Activated CD8-positive, alpha-beta T cell treated with anti-CD3 and anti-CD28 coated beads for 36 hours (primary cell): Measurements from ENCODE around the gene ELP4. TPM values are rescaled to one million over a fixed set of nuclear protein-coding genes. Genes with fewer than 3 reads are reported as not detected.

ENCODE experiments used
- ATAC-seq: fragments of 200-7000 bp; cut with Tn5 transposase; one replicate; pipeline ENCODE4 v1.10.0; 2021; ENCODE audit warnings: mild to moderate bottlenecking, moderate library complexity
- CTCF ChIA-PET: fragments of 350-600 bp; sonication (Branson Sonifier 250); formaldehyde crosslinking; loops from one replicate; lab custom pipeline; 2021; ENCODE audit warnings: antibody characterized with exemption; lab: Charles Lee
- POLR2A ChIA-PET: fragments of 350-600 bp; sonication (Branson Sonifier 250); formaldehyde crosslinking; loops from one replicate; lab custom pipeline; 2021; ENCODE audit warnings: antibody characterized with exemption; lab: Charles Lee
- DNase-seq: peaks from one replicate; pipeline ENCODE4 v3.0.0-alpha.2; 2020
- H3K27ac Mint-ChIP-seq: one replicate; pipeline ENCODE4 v1.8.0; 2021; ENCODE audit warnings: mild to moderate bottlenecking, mixed read lengths
- H3K27me3 Mint-ChIP-seq: one replicate; pipeline ENCODE4 v1.8.0; 2021; ENCODE audit warnings: mixed read lengths
- H3K36me3 Mint-ChIP-seq: one replicate; pipeline ENCODE4 v1.8.0; 2021; ENCODE audit warnings: low read depth, mixed read lengths
- H3K4me1 Mint-ChIP-seq: one replicate; pipeline ENCODE4 v1.8.0; 2021; ENCODE audit warnings: low read depth, mixed read lengths
- H3K4me3 Mint-ChIP-seq: one replicate; pipeline ENCODE4 v1.8.0; 2021; ENCODE audit warnings: mild to moderate bottlenecking, moderate library complexity, mixed read lengths
- H3K9me3 Mint-ChIP-seq: one replicate; pipeline ENCODE4 v1.8.0; 2021; ENCODE audit warnings: mixed read lengths
- CTCF ChIP-seq: fragments of 200-600 bp; IDR thresholded peaks from one replicate; pipeline ENCODE4 v1.8.0; 2022; ENCODE audit warnings: antibody characterized with exemption, mild to moderate bottlenecking
- intact Hi-C: fragments of 100-400 bp; cut with micrococcal nuclease; formaldehyde crosslinking; loops from one replicate; pipeline ENCODE4 v1.10.0; 2022
- total RNA-seq, 2 experiments: library from RNA; stranded (reverse); gene quantifications; one replicate each; pipeline ENCODE4 v1.2.3, GENCODE V29; 2021

ELP4 gene
- total RNA-seq, 2 experiments from 2014 or later = 21.1 to 21.6 TPM

DNA sequence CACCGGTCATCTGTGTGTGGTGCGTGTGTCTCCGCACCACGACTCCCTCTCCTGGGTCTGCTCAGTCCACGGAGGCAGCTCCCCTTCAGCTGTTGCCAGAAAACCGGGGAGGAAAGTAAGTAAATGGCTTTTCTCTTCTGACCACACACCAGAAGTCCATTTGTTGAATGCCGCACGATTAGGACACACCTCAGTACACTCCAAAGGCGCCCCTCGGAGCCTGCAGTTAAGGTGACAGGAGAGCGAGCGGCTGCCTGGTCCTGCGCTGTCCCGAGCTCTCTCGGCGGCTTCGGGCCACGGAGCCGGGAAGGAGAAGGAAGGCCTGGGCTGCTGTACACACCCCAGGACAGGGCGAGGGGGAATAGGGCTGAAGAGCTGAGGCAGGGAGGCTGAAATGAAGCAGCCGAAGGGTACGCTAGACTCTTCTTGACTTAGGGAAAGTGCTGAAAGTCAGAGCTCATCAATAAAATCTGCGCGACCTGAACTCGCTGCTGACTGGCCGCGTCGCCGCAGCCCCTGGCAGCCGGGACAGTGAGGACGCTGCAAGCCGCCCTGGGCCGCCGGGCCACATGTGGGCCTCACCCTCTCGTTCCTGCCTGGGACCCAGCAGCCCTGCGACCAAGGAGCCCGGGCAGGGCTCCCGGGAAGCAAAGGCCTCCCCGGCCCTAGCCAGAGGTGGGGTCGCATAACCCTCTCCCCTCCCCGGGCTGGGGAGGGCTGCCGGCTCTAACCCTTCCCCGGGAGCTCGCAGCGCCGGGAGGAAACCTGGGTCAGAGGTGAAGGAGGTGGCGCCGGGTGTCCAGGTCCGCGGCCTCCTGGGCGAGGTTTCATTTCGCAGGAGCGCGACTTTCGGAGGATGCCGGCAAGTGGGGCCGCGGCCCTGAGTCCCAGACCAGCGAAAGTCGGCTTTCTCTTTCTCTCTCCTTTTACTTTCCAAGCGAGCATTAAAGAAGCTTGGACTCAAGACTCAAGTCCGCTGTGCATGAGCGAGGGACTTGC lies 303.1 kb downstream of the ELP4 start:
- ATAC-seq = no peak
- Mint-ChIP-seq H3K4me3 (peak overlapping the region; percentile 55), H3K36me3 (no peaks in the 10 kb centered on the region), H3K27me3 (peaks cover 73% of the 10 kb centered on the region), H3K4me1 (peaks cover 51% of the 10 kb centered on the region), H3K9me3 (no peaks in the 10 kb centered on the region), H3K27ac (no peak overlapping the region)
- CTCF ChIA-PET = no interaction called here
- POLR2A ChIA-PET = interaction anchor here (0.9 to 1.3 kb wide), 3 partner anchors 8 to 13 kb away, joined by 3 to 4 read pairs (median 4); no protein-coding TSS in a partner anchor
- intact Hi-C loops = no loop called here
- no peak for TF ChIP-seq CTCF
- no peak for DNase-seq

DNA sequence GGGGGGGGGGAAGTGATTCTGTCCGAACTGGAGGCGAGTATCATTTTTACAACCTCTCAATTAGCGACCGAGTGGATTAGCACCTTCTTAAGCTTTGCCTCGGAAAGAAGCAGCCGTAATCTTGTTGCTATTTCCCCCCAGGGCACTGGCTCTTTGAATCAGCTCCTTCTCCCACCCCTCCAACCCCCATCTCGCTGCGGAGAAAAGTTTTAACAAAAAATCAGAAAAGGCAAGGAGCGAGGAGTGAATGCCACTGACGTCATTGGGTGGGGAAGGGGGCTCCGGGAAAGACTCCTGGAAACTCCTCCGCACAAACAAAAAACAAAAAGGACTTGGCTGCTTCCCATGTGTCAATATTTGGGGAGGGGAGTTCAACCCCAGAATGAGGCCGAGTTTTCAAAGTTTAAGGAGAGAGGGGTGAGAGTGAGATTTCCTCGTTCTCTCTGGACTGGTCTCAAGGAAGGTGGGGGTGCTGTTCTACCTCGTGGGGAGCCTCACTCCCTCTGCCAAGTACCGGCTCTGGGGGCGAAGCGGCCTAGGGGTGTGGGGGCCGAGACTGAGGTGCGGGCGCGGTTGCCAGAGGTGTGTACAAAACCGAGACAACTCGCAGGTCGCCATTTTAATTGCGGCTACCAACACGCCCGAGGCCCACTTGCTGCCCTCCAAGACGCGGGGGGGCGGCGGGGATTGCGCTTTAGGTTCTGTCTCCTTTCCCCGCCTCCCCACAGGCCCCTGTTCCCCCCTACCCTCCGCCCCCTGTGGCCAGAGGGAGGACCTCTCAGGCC lies 304.0 kb downstream of the ELP4 start:
- no peak for TF ChIP-seq CTCF
- ChIA-PET CTCF (no interaction called here), POLR2A (interaction anchor here (1.0 to 1.3 kb wide), 2 partner anchors 9 to 11 kb away, joined by 4 read pairs; no protein-coding TSS in a partner anchor)
- intact Hi-C loops = no loop called here
- peak overlapping the region; percentile 51 for H3K4me3 Mint-ChIP-seq
- no peak overlapping the region for H3K27ac Mint-ChIP-seq
- ATAC-seq (no peak), DNase-seq (no peak)
- no peaks in the 10 kb centered on the region for H3K9me3 Mint-ChIP-seq
- H3K36me3 Mint-ChIP-seq = no peaks in the 10 kb centered on the region
- H3K4me1 Mint-ChIP-seq = peaks cover 53% of the 10 kb centered on the region
- peaks cover 70% of the 10 kb centered on the region for H3K27me3 Mint-ChIP-seq

DNA sequence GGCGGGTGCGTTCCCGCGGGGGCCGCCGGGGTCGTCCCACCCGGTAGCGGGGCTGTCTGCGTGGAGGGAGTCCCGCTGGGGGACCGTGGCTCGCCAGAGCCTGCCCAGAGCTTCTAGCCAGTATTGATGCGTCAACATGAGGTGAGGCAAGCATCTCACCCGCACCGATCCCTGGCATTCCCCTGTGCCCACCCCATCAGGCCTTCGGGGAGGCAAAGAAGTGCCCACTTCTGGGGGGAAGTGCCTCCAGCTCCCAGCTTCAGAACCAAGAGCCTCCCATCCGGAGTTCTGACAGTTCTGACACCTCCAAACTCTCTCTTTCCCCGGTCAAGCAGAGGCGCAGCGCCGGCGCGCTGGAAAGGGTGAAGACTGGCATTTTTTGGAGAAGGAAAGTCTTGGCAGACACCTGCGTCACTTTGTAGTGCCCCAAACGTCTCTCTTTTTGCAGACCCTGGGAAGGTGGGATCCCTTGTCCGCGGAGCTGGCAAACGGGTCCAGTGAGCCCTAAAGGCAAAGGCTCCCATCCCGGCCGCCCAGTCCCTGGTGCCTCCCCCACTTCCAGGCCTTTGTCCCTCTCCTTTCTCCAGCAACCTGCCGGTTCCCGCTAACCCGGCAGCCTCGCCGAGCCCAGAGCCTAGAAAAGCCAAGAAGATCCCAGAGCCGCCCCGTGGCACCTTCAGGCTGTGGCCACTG lies 304.8 kb downstream of the ELP4 start:
- no peak for DNase-seq
- H3K27me3 Mint-ChIP-seq = peaks cover 68% of the 10 kb centered on the region
- no peak for TF ChIP-seq CTCF
- H3K9me3 Mint-ChIP-seq = no peaks in the 10 kb centered on the region
- POLR2A ChIA-PET = no interaction called here
- ATAC-seq = no peak
- CTCF ChIA-PET = no interaction called here
- H3K36me3 Mint-ChIP-seq = no peaks in the 10 kb centered on the region
- peaks cover 47% of the 10 kb centered on the region for H3K4me1 Mint-ChIP-seq
- no peak overlapping the region for H3K4me3 Mint-ChIP-seq
- no peak overlapping the region for H3K27ac Mint-ChIP-seq
- intact Hi-C loops = no loop called here

GRCh38 chr11:31815711-31816467 lies 306.3 kb downstream of the ELP4 start:
- peaks cover 69% of the 10 kb centered on the region for H3K27me3 Mint-ChIP-seq
- ChIA-PET POLR2A (interaction anchor here (1.0 kb wide), 1 partner anchor 10 kb away, joined by 3 read pairs; no protein-coding TSS in a partner anchor), CTCF (no interaction called here)
- H3K4me3 Mint-ChIP-seq = peak overlapping the region; percentile 54
- TF ChIP-seq CTCF = no peak
- peaks cover 40% of the 10 kb centered on the region for H3K4me1 Mint-ChIP-seq
- DNase-seq = no peak
- no peak for ATAC-seq
- intact Hi-C loops = no loop called here
- H3K9me3 Mint-ChIP-seq = no peaks in the 10 kb centered on the region
- no peaks in the 10 kb centered on the region for H3K36me3 Mint-ChIP-seq
- no peak overlapping the region for H3K27ac Mint-ChIP-seq
